Astrocyte of the spinal cord (primary cell): ENCODE measurements around the gene ZKSCAN3.
A peak's percentile ranks its signal among the peaks of the same experiment; 100 is the strongest.

ENCODE experiments used
- DNase-seq: peaks from one replicate; pipeline ENCODE4 v3.0.0; 2011; ENCODE audit warnings: low read depth, low spot score
- H3K4me3 ChIP-seq: 2 replicates; pipeline ENCODE4 v1.5.1; 2011; ENCODE audit warnings: low read depth, mild to moderate bottlenecking, low read length, moderate library complexity
- CTCF ChIP-seq: IDR thresholded peaks from 2 replicates; pipeline ENCODE4 v1.5.1; 2012; ENCODE audit warnings: low read depth, mild to moderate bottlenecking, low read length, inconsistent platforms
- in situ Hi-C: cut with HindIII; loops from 2 replicates; pipeline ENCODE4 v1.10.0; 2017; ENCODE audit warnings: low sequenced_read_pairs

The ZKSCAN3 gene

GRCh38 chr6:28343898-28344677 is 5.7 kb upstream of the ZKSCAN3 start:
- in situ Hi-C loops, result no loop called here
- no peak for TF ChIP-seq CTCF

GRCh38 chr6:28345201-28345600 is 4.5 kb upstream of the ZKSCAN3 start:
- H3K4me3 ChIP-seq, result no peak overlapping the region
- in situ Hi-C loops, result no loop called here
- no peak for DNase-seq
- no peak for TF ChIP-seq CTCF

More at GRCh38 chr6:28343898-28344677, 5.7 kb upstream of the ZKSCAN3 start:
- no peak for DNase-seq
- H3K4me3 ChIP-seq, result no peak overlapping the region

- in situ Hi-C loops, result no loop called here
- TF ChIP-seq CTCF, result no peak
These were observed 2.6 kb upstream of the ZKSCAN3 start for GRCh38 chr6:28347119-28347518.

GRCh38 chr6:28349344-28349891 is 329 bp upstream of the ZKSCAN3 start:
- H3K4me3 ChIP-seq, result peak overlapping the region; percentile 88
- no peak for DNase-seq
- in situ Hi-C loops, result no loop called here
- TF ChIP-seq CTCF, result no peak

More at GRCh38 chr6:28347119-28347518, 2.6 kb upstream of the ZKSCAN3 start:
- H3K4me3 ChIP-seq, result no peak overlapping the region
- DNase-seq, result no peak

- TF ChIP-seq CTCF, result no peak
- no peak overlapping the region for H3K4me3 ChIP-seq
- DNase-seq, result no peak
- in situ Hi-C loops, result no loop called here
These were observed 1.3 kb downstream of the ZKSCAN3 start for GRCh38 chr6:28351087-28351486.

- DNase-seq, result no peak
- H3K4me3 ChIP-seq, result no peak overlapping the region
- in situ Hi-C loops, result no loop called here
- no peak for TF ChIP-seq CTCF
These were observed 1.8 kb downstream of the ZKSCAN3 start for GRCh38 chr6:28351493-28351925.
